B cell (primary cell): ENCODE measurements around the gene SYNE2.

Experiments
- CTCF ChIP-seq: fragments of 200-600 bp; IDR thresholded peaks from one replicate; pipeline ENCODE4 v1.8.0; 2022; ENCODE audit warnings: antibody characterized with exemption, mild to moderate bottlenecking
- EZH2 ChIP-seq: IDR thresholded peaks from 2 replicates; pipeline ENCODE4 v1.6.1; 2012; ENCODE audit warnings: borderline replicate concordance, low read depth, mild to moderate bottlenecking, moderate library complexity, low read length; ENCODE audit not compliant: insufficient read depth, poor library complexity, severe bottlenecking

- TF ChIP-seq EZH2: no peak
- no peak for TF ChIP-seq CTCF
Observed at GRCh38 chr14:64174922-64175782, 322.3 kb downstream of the SYNE2 start.
